ENCODE measurements around the gene AICDA. TPM values are rescaled to one million over a fixed set of nuclear protein-coding genes. Genes with fewer than 3 reads are reported as not detected.
A peak's percentile ranks its signal among the peaks of the same experiment; 100 is the strongest.

AICDA gene
- total RNA-seq, 4 donors from 2014 or later, result 0.39 to 2.6 (median 0.84) TPM; not detected in 1

GRCh38 chr12:8609061-8609570 lies 3.5 kb downstream of the AICDA start:
- Histone ChIP-seq H3K4me1 (peaks cover 0 to 9% (median 0%) of the 10 kb centered on the region in 4 donors), H3K4me3 (no peak overlapping the region), H3K9me3 (no peaks in the 10 kb centered on the region), H3K36me3 (no peaks in the 10 kb centered on the region), H3K27me3 (no peaks in the 10 kb centered on the region), H3K27ac (no peak overlapping the region)
- TF ChIP-seq EP300 (IDR thresholded peaks at IDR 0.05), result no peak
- TF ChIP-seq POLR2A (IDR thresholded peaks at IDR 0.05), result no peak
- TF ChIP-seq CTCF (IDR thresholded peaks at IDR 0.05), result peak; percentile 55 to 66 (median 59)
- WGBS, 2 donors, result 15 to 17% methylated on average over 5 of the region's 5 CpGs
- DNase-seq (ENCODE audit: low spot score in 2 of 2), result peak in 1 of 2 donors; percentile 22

GRCh38 chr12:8606890-8607289 lies 5.8 kb downstream of the AICDA start:
- no peak for DNase-seq (ENCODE audit: low spot score in 2 of 2)
- H3K36me3 ChIP-seq, result no peaks in the 10 kb centered on the region
- peaks cover 0 to 9% (median 0%) of the 10 kb centered on the region in 4 donors for H3K4me1 ChIP-seq
- WGBS, 2 donors, result 91 to 92% methylated on average over 6 of the region's 6 CpGs
- no peaks in the 10 kb centered on the region for H3K9me3 ChIP-seq
- TF ChIP-seq CTCF (IDR thresholded peaks at IDR 0.05) (no peak), EP300 (IDR thresholded peaks at IDR 0.05) (no peak), POLR2A (IDR thresholded peaks at IDR 0.05) (no peak)
- no peaks in the 10 kb centered on the region for H3K27me3 ChIP-seq
- no peak overlapping the region for H3K27ac ChIP-seq
- no peak overlapping the region for H3K4me3 ChIP-seq

- DNase-seq (ENCODE audit: low spot score in 2 of 2), result no peak
- 93 to 95% methylated on average over 30 of the region's 30 CpGs for WGBS, 2 donors
- TF ChIP-seq EP300 (IDR thresholded peaks at IDR 0.05), result no peak
- TF ChIP-seq CTCF (IDR thresholded peaks at IDR 0.05), result no peak
- TF ChIP-seq POLR2A (IDR thresholded peaks at IDR 0.05), result no peak
Observed at GRCh38 chr12:8605057-8605456, 7.6 kb downstream of the AICDA start.

GRCh38 chr12:8603856-8604255 lies 8.8 kb downstream of the AICDA start:
- H3K4me1 ChIP-seq, result peaks cover 0 to 3% (median 0%) of the 10 kb centered on the region in 4 donors
- H3K36me3 ChIP-seq, result no peaks in the 10 kb centered on the region
- no peaks in the 10 kb centered on the region for H3K9me3 ChIP-seq
- H3K27ac ChIP-seq, result no peak overlapping the region
- WGBS, 2 donors, result 44 to 55% methylated on average over 3 of the region's 3 CpGs
- TF ChIP-seq POLR2A (IDR thresholded peaks at IDR 0.05) (no peak), EP300 (IDR thresholded peaks at IDR 0.05) (no peak)
- no peak overlapping the region for H3K4me3 ChIP-seq
- DNase-seq (ENCODE audit: low spot score in 2 of 2), result no peak
- no peaks in the 10 kb centered on the region for H3K27me3 ChIP-seq

More at GRCh38 chr12:8605057-8605456, 7.6 kb downstream of the AICDA start:
- Histone ChIP-seq H3K27me3 (no peaks in the 10 kb centered on the region), H3K36me3 (no peaks in the 10 kb centered on the region), H3K27ac (no peak overlapping the region), H3K9me3 (no peaks in the 10 kb centered on the region), H3K4me3 (no peak overlapping the region), H3K4me1 (peaks cover 0 to 9% (median 0%) of the 10 kb centered on the region in 4 donors)

- H3K27ac ChIP-seq, result no peak overlapping the region
- no peak for TF ChIP-seq EP300 (IDR thresholded peaks at IDR 0.05)
- no peak for TF ChIP-seq CTCF (IDR thresholded peaks at IDR 0.05)
- no peak for TF ChIP-seq POLR2A (IDR thresholded peaks at IDR 0.05)
- DNase-seq (ENCODE audit: low spot score in 2 of 2), result no peak
- WGBS, 2 donors, result 60 to 67% methylated on average over 2 of the region's 2 CpGs
- no peaks in the 10 kb centered on the region for H3K9me3 ChIP-seq
- H3K36me3 ChIP-seq, result no peaks in the 10 kb centered on the region
- H3K4me1 ChIP-seq, result no peaks in the 10 kb centered on the region
- H3K4me3 ChIP-seq, result no peak overlapping the region
- H3K27me3 ChIP-seq, result no peaks in the 10 kb centered on the region
Observed at GRCh38 chr12:8603286-8603685, 9.4 kb downstream of the AICDA start.

Data from tibial nerve (tissue), 4 donors.